Lung (tissue), 12 donors: ENCODE results near the gene SEMA5B. TPM values are rescaled to one million over a fixed set of nuclear protein-coding genes. Genes with fewer than 3 reads are reported as not detected.

Experiments used
- ATAC-seq: fragments of 200-7000 bp; cut with Tn5 transposase; one replicate; pipeline ENCODE4 v1.9.1; 2020; ENCODE audit warnings: moderate number of reproducible peaks; ENCODE audit not compliant: insufficient read depth, low FRiP score
- DNase-seq, 3 donors: peaks; one replicate each; pipeline ENCODE4 v3.0.0-alpha.2; 2013 to 2017
- H3K27ac ChIP-seq, 2 donors: one replicate each; pipeline ENCODE4 v1.5.1; 2013; ENCODE audit warnings: mild to moderate bottlenecking in 2 of 2, moderate library complexity in 2 of 2, control low read depth in 1 of 2, inconsistent platforms in 1 of 2, low read depth in 1 of 2, low read length in 1 of 2
- H3K27me3 ChIP-seq, 3 donors: one replicate each; pipeline ENCODE4 v1.5.1; 2013; ENCODE audit warnings: low read length in 2 of 3; ENCODE audit not compliant: control insufficient read depth in 3 of 3, insufficient read depth in 3 of 3
- H3K36me3 ChIP-seq, 4 donors: one replicate each; pipeline ENCODE4 v1.5.1; 2013; ENCODE audit warnings: low read length in 4 of 4, mild to moderate bottlenecking in 1 of 4, moderate library complexity in 1 of 4; ENCODE audit not compliant: control insufficient read depth in 4 of 4, insufficient read depth in 4 of 4
- H3K4me1 ChIP-seq, 5 donors: one replicate each; pipeline ENCODE4 v1.5.1; 2013; ENCODE audit warnings: low read length in 5 of 5, mild to moderate bottlenecking in 2 of 5, moderate library complexity in 1 of 5; ENCODE audit not compliant: control insufficient read depth in 5 of 5, insufficient read depth in 5 of 5
- H3K4me3 ChIP-seq: one replicate; pipeline ENCODE4 v1.5.1; 2013; ENCODE audit warnings: mild to moderate bottlenecking, control low read depth, moderate library complexity
- H3K9ac ChIP-seq, 2 donors: one replicate each; pipeline ENCODE4 v1.5.1; 2013; ENCODE audit warnings: low read length in 2 of 2, control low read depth in 1 of 2; ENCODE audit not compliant: insufficient read depth in 1 of 2
- H3K9me3 ChIP-seq, 4 donors: one replicate each; pipeline ENCODE4 v1.5.1; 2013; ENCODE audit warnings: low read length in 3 of 4, mild to moderate bottlenecking in 1 of 4, moderate library complexity in 1 of 4; ENCODE audit not compliant: control insufficient read depth in 4 of 4, insufficient read depth in 3 of 4
- CTCF ChIP-seq: IDR thresholded peaks from 2 replicates; pipeline ENCODE4 v1.5.1; 2012; ENCODE audit warnings: mild to moderate bottlenecking; ENCODE audit errors: control extremely low read depth, extremely low read depth
- WGBS, 2 donors: extraction: QIAGEN DNeasy Blood & Tissue Kit; methylation state at CpG; one replicate each; pipeline ENCODE4 v1.1.7; 2013; 5-methylcytosine and 5-hydroxymethylcytosine counted together
- polyA plus RNA-seq, 2 donors: library from polyadenylated mRNA; stranded (reverse); fragments of 200-250 nt; gene quantifications; one replicate each; pipeline ENCODE4 v1.2.1, GENCODE V29; 2013
- total RNA-seq, 2 donors: library from RNA; depleted of rRNA in 1 of 2; stranded (reverse); fragments of >200 nt in 1 of 2; gene quantifications; one replicate each; pipeline ENCODE4 v1.2.1, GENCODE V29; 2014 to 2021
- donor health status: control.
- donor health status: control.
- donor health status: Bipolar disorder and iron deficiency.
- donor health status: healthy.
- donor health status: DM: yes; HTN: yes; CAD: no.

SEMA5B gene
- total and polyA plus RNA-seq, 4 donors: 0.30 to 2.2 (median 0.48) TPM

- no peak overlapping the region for H3K27ac ChIP-seq
These were observed 31.5 kb downstream of the SEMA5B start for GRCh38 chr3:122996038-122996580.

GRCh38 chr3:122994954-122995353 lies 32.6 kb downstream of the SEMA5B start:
- ATAC-seq: no peak
- H3K4me3 ChIP-seq: no peak overlapping the region
- peaks cover 0 to 12% (median 0%) of the 10 kb centered on the region in 5 donors for H3K4me1 ChIP-seq
- H3K9ac ChIP-seq: no peak overlapping the region
- DNase-seq: no peak
- peaks cover 0 to 4% (median 0%) of the 10 kb centered on the region in 3 donors for H3K27me3 ChIP-seq
- TF ChIP-seq CTCF: no peak
- 88 to 96% methylated on average over 3 of the region's 3 CpGs for WGBS, 2 donors
- H3K9me3 ChIP-seq: peaks cover 0 to 2% (median 0%) of the 10 kb centered on the region in 4 donors
- H3K27ac ChIP-seq: no peak overlapping the region
- no peaks in the 10 kb centered on the region for H3K36me3 ChIP-seq

More at GRCh38 chr3:122996038-122996580, 31.5 kb downstream of the SEMA5B start:
- ATAC-seq (no peak), DNase-seq (peak; percentile 46 to 54 (median 47))
- H3K4me3 ChIP-seq: no peak overlapping the region
- no peaks in the 10 kb centered on the region for H3K27me3 ChIP-seq
- TF ChIP-seq CTCF: no peak
- H3K9me3 ChIP-seq: peaks cover 0 to 2% (median 0%) of the 10 kb centered on the region in 4 donors
- H3K36me3 ChIP-seq: no peaks in the 10 kb centered on the region
- no peak overlapping the region for H3K9ac ChIP-seq
- H3K4me1 ChIP-seq: peaks cover 0 to 12% (median 0%) of the 10 kb centered on the region in 5 donors
- WGBS, 2 donors: 81 to 83% methylated on average over 14 of the region's 14 CpGs

- DNase-seq (no peak), ATAC-seq (no peak)
These were observed 34.2 kb downstream of the SEMA5B start for GRCh38 chr3:122993124-122993978.

More at GRCh38 chr3:122993124-122993978, 34.2 kb downstream of the SEMA5B start:
- peaks cover 0 to 4% (median 0%) of the 10 kb centered on the region in 3 donors for H3K27me3 ChIP-seq
- no peak for TF ChIP-seq CTCF
- H3K9me3 ChIP-seq: peaks cover 0 to 2% (median 0%) of the 10 kb centered on the region in 4 donors
- H3K9ac ChIP-seq: no peak overlapping the region
- WGBS, 2 donors: 61 to 70% methylated on average over 18 of the region's 18 CpGs
- H3K4me3 ChIP-seq: no peak overlapping the region
- H3K27ac ChIP-seq: no peak overlapping the region
- no peaks in the 10 kb centered on the region for H3K36me3 ChIP-seq
- peaks cover 0 to 16% (median 0%) of the 10 kb centered on the region in 5 donors for H3K4me1 ChIP-seq
